ENCODE data around the gene CCDC85A.

- TF ChIP-seq ZNF70 (CRISPR knock-in tag; IDR thresholded peaks at IDR 0.05): no peak
- TF ChIP-seq PATZ1 (CRISPR knock-in tag; IDR thresholded peaks at IDR 0.05; ENCODE audit: borderline replicate concordance): no peak
- no peak for TF ChIP-seq TOX (CRISPR knock-in tag; IDR thresholded peaks at IDR 0.05; ENCODE audit: borderline replicate concordance)
- no peak for TF ChIP-seq PPARA (CRISPR knock-in tag; IDR thresholded peaks at IDR 0.05; ENCODE audit: borderline replicate concordance)
- TF ChIP-seq TSHZ2 (CRISPR knock-in tag; IDR thresholded peaks at IDR 0.05): no peak
- TF ChIP-seq ZFP30 (CRISPR knock-in tag; IDR thresholded peaks at IDR 0.05): no peak
- TF ChIP-seq ZFP3 (CRISPR knock-in tag; IDR thresholded peaks at IDR 0.05): no peak
- TF ChIP-seq ZC3H10 (CRISPR knock-in tag; IDR thresholded peaks at IDR 0.05): no peak
- TF ChIP-seq CREB5 (CRISPR knock-in tag; IDR thresholded peaks at IDR 0.05; ENCODE audit: low read depth): no peak
- TF ChIP-seq RARB (CRISPR knock-in tag; IDR thresholded peaks at IDR 0.05): no peak
- TF ChIP-seq ZNF8 (CRISPR knock-in tag; IDR thresholded peaks at IDR 0.05): no peak
- no peak for TF ChIP-seq ARNTL (CRISPR knock-in tag; IDR thresholded peaks at IDR 0.05; ENCODE audit: borderline replicate concordance, low read depth)
These were observed 12.8 kb upstream of the CCDC85A start for GRCh38 chr2:56170988-56171387.

Data from SK-N-SH treated with all-trans-retinoic acid at 6 μM for 48 hours (cell line).